ENCODE measurements around the gene CELF5. TPM values are rescaled to one million over a fixed set of nuclear protein-coding genes. Genes with fewer than 3 reads are reported as not detected.

The CELF5 gene
- total and polyA plus RNA-seq, 9 donors = 1.3 to 6.4 (median 2.8) TPM

- H3K36me3 ChIP-seq = no peaks in the 10 kb centered on the region
- intact Hi-C loops (cut with DNase I) = no loop called here
- TF ChIP-seq, protein P1, sequence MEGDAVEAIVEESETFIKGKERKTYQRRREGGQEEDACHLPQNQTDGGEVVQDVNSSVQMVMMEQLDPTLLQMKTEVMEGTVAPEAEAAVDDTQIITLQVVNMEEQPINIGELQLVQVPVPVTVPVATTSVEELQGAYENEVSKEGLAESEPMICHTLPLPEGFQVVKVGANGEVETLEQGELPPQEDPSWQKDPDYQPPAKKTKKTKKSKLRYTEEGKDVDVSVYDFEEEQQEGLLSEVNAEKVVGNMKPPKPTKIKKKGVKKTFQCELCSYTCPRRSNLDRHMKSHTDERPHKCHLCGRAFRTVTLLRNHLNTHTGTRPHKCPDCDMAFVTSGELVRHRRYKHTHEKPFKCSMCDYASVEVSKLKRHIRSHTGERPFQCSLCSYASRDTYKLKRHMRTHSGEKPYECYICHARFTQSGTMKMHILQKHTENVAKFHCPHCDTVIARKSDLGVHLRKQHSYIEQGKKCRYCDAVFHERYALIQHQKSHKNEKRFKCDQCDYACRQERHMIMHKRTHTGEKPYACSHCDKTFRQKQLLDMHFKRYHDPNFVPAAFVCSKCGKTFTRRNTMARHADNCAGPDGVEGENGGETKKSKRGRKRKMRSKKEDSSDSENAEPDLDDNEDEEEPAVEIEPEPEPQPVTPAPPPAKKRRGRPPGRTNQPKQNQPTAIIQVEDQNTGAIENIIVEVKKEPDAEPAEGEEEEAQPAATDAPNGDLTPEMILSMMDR (IDR thresholded peaks at IDR 0.05) = no peak
- no peak for TF ChIP-seq EP300 (IDR thresholded peaks at IDR 0.05)
- TF ChIP-seq POLR2A (IDR thresholded peaks at IDR 0.05) = no peak
- 32 to 48% (median 46%) methylated on average over 14 of the region's 14 CpGs for WGBS, 3 donors
- no peak overlapping the region for H3K4me3 ChIP-seq
- H3K4me1 ChIP-seq (ENCODE audit: insufficient read depth) = no peaks in the 10 kb centered on the region
- H3K9me3 ChIP-seq = peaks cover 0 to 9% of the 10 kb centered on the region in 2 donors
- no peaks in the 10 kb centered on the region for H3K27me3 ChIP-seq
- no peak for DNase-seq
- no peak overlapping the region for H3K27ac ChIP-seq
These were observed 24.4 kb downstream of the CELF5 start for GRCh38 chr19:3248728-3249326.

DNA sequence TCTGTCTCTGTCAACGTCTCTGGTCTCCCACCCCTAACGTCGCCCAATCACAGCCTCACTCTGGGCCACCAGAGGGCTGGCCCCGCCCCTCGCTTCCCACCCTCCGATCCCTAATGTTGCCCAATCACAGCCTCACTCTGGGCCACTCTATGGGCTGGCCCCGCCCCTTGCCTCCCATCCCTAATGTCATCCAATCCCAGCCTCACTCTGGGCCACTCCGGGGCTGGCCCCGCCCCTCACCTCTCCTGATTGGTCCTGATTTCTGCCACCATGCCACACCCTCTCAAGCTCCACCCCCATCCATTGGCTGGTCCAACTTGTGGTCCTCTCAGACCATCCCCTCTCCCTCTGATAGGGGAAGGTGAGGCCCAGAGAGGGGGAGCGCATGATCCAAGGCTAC, 24.9 kb downstream of the CELF5 start:
- intact Hi-C loops (cut with DNase I) = no loop called here
- WGBS, 3 donors = 70 to 80% (median 80%) methylated on average over 10 of the region's 10 CpGs

DNA sequence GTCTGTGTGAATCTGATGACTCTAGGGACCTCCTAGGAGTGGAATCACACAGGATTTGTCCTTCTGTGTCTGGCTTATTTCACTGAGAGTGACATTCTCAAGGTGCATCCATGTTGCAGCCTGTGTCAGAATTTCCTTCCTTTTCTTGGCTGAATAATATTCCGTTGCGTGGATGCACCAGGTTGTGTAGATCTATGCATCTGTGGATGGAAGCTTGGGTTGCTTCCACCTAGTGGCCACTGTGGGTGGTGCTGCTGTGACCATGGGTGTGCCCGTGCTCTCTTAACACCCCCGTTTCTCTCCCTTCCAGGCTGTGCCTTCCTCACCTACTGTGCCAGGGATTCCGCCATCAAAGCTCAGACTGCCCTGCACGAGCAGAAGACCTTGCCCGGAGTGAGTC, 26.2 kb downstream of the CELF5 start:
- H3K4me3 ChIP-seq = no peak overlapping the region
- intact Hi-C loops (cut with DNase I) = no loop called here
- H3K27ac ChIP-seq = no peak overlapping the region
- TF ChIP-seq POLR2A (IDR thresholded peaks at IDR 0.05) (no peak), EP300 (IDR thresholded peaks at IDR 0.05) (no peak)
- TF ChIP-seq, protein P1 (IDR thresholded peaks at IDR 0.05) = no peak
- H3K4me1 ChIP-seq (ENCODE audit: insufficient read depth) = no peaks in the 10 kb centered on the region
- no peak for DNase-seq
- H3K9me3 ChIP-seq = peaks cover 0 to 9% of the 10 kb centered on the region in 2 donors
- WGBS, 3 donors = 57 to 74% (median 65%) methylated on average over 7 of the region's 7 CpGs
- no peaks in the 10 kb centered on the region for H3K36me3 ChIP-seq
- no peaks in the 10 kb centered on the region for H3K27me3 ChIP-seq

More for the DNA sequence above, 24.9 kb downstream of the CELF5 start:
- Histone ChIP-seq H3K36me3 (no peaks in the 10 kb centered on the region), H3K27ac (no peak overlapping the region), H3K27me3 (no peaks in the 10 kb centered on the region), H3K4me1 (ENCODE audit: insufficient read depth) (no peaks in the 10 kb centered on the region), H3K4me3 (no peak overlapping the region), H3K9me3 (peaks cover 0 to 9% of the 10 kb centered on the region in 2 donors)
- DNase-seq = no peak
- TF ChIP-seq, protein P1 (IDR thresholded peaks at IDR 0.05) = no peak
- TF ChIP-seq POLR2A (IDR thresholded peaks at IDR 0.05) (no peak), EP300 (IDR thresholded peaks at IDR 0.05) (no peak)

GRCh38 chr19:3251229-3251628, 26.8 kb downstream of the CELF5 start:
- Histone ChIP-seq H3K27me3 (no peaks in the 10 kb centered on the region), H3K36me3 (no peaks in the 10 kb centered on the region), H3K9me3 (peaks cover 0 to 9% of the 10 kb centered on the region in 2 donors), H3K27ac (no peak overlapping the region), H3K4me1 (ENCODE audit: insufficient read depth) (no peaks in the 10 kb centered on the region), H3K4me3 (no peak overlapping the region)
- no peak for TF ChIP-seq EP300 (IDR thresholded peaks at IDR 0.05)
- TF ChIP-seq, protein P1 (IDR thresholded peaks at IDR 0.05) = no peak
- no peak for TF ChIP-seq POLR2A (IDR thresholded peaks at IDR 0.05)
- intact Hi-C loops (cut with DNase I) = no loop called here
- 50 to 60% (median 57%) methylated on average over 8 of the region's 8 CpGs for WGBS, 3 donors
- no peak for DNase-seq

Data from ovary (tissue), 9 donors.